ENCODE results near the gene ZNF649.
A peak's percentile ranks its signal among the peaks of the same experiment; 100 is the strongest.

The ZNF649 gene

GRCh38 chr19:51938936-51939335 is 34.1 kb upstream of the ZNF649 start:
- Histone ChIP-seq H2BK12ac (ENCODE audit: low read length) (no peak overlapping the region), H3K9ac (ENCODE audit: low read depth, low read length, poor library complexity) (no peak overlapping the region), H3K18ac (ENCODE audit: low read length) (no peak overlapping the region), H3K79me1 (ENCODE audit: low read depth, low read length) (no peaks in the 10 kb centered on the region), H3K36me3 (replicated peaks in 1 of 2; ENCODE audit: control insufficient read depth in 2 of 2, insufficient read depth in 2 of 2, low read length in 2 of 2) (peaks cover 39 to 94% of the 10 kb centered on the region in 2 donors), H3K4me3 (ENCODE audit: low read length in 2 of 2) (no peak overlapping the region), H3K14ac (ENCODE audit: low read length) (no peak overlapping the region), H3K27ac (replicated peaks; ENCODE audit: low read length) (no peak overlapping the region), H2BK15ac (ENCODE audit: low read length) (no peak overlapping the region), H3K4ac (ENCODE audit: low read length) (no peak overlapping the region), H3K9me3 (replicated peaks in 1 of 2; ENCODE audit: control insufficient read depth in 2 of 2, insufficient read depth in 1 of 2, low read depth in 1 of 2, low read length in 2 of 2) (peaks cover 29 to 83% of the 10 kb centered on the region in 2 donors), H2AFZ (ENCODE audit: low read length) (no peak overlapping the region), H3K4me1 (ENCODE audit: control insufficient read depth in 2 of 2, insufficient read depth in 1 of 2, low read depth in 1 of 2, low read length in 2 of 2) (no peaks in the 10 kb centered on the region), H2BK120ac (ENCODE audit: low read depth, low read length) (no peak overlapping the region), H4K91ac (ENCODE audit: low read depth, low read length, poor library complexity) (no peak overlapping the region), H4K8ac (ENCODE audit: low read depth, low read length) (no peak overlapping the region), H2AK5ac (ENCODE audit: low read depth, low read length) (no peak overlapping the region), H2BK5ac (ENCODE audit: low read length) (no peak overlapping the region), H3K23ac (ENCODE audit: low read depth, low read length, poor library complexity) (no peak overlapping the region), H3K4me2 (ENCODE audit: insufficient read depth, low read length, poor library complexity, severe bottlenecking) (no peak overlapping the region), H3K27me3 (ENCODE audit: control insufficient read depth in 3 of 3, insufficient read depth in 3 of 3, low read depth in 1 of 3, low read length in 3 of 3) (no peaks in the 10 kb centered on the region)
- no CpG with 5 or more reads among the region's 2 CpGs for WGBS, 2 donors (ENCODE audit: extremely low coverage in 2 of 2, insufficient read length in 2 of 2, insufficient replicate concordance in 1 of 2)
- DNase-seq (ENCODE audit: low spot score): no peak

GRCh38 chr19:51931921-51932320 is 27.1 kb upstream of the ZNF649 start:
- Histone ChIP-seq H3K14ac (ENCODE audit: low read length) (no peak overlapping the region), H3K79me1 (ENCODE audit: low read depth, low read length) (peaks cover 3% of the 10 kb centered on the region), H3K4ac (ENCODE audit: low read length) (no peak overlapping the region), H3K27me3 (ENCODE audit: control insufficient read depth in 3 of 3, insufficient read depth in 3 of 3, low read depth in 1 of 3, low read length in 3 of 3) (no peaks in the 10 kb centered on the region), H4K8ac (ENCODE audit: low read depth, low read length) (no peak overlapping the region), H3K27ac (replicated peaks; ENCODE audit: low read length) (no peak overlapping the region), H4K91ac (ENCODE audit: low read depth, low read length, poor library complexity) (no peak overlapping the region), H3K18ac (ENCODE audit: low read length) (no peak overlapping the region), H3K4me2 (ENCODE audit: insufficient read depth, low read length, poor library complexity, severe bottlenecking) (no peak overlapping the region), H3K4me3 (ENCODE audit: low read length in 2 of 2) (no peak overlapping the region), H2BK120ac (ENCODE audit: low read depth, low read length) (no peak overlapping the region), H3K36me3 (replicated peaks in 1 of 2; ENCODE audit: control insufficient read depth in 2 of 2, insufficient read depth in 2 of 2, low read length in 2 of 2) (peaks cover 16 to 80% of the 10 kb centered on the region in 2 donors), H2BK12ac (ENCODE audit: low read length) (no peak overlapping the region), H3K9me3 (replicated peaks in 1 of 2; ENCODE audit: control insufficient read depth in 2 of 2, insufficient read depth in 1 of 2, low read depth in 1 of 2, low read length in 2 of 2) (peaks cover 9 to 62% of the 10 kb centered on the region in 2 donors), H3K4me1 (ENCODE audit: control insufficient read depth in 2 of 2, insufficient read depth in 1 of 2, low read depth in 1 of 2, low read length in 2 of 2) (peaks cover 2 to 3% of the 10 kb centered on the region in 2 donors), H2AK5ac (ENCODE audit: low read depth, low read length) (no peak overlapping the region), H2BK5ac (ENCODE audit: low read length) (no peak overlapping the region), H3K9ac (ENCODE audit: low read depth, low read length, poor library complexity) (no peak overlapping the region), H3K23ac (ENCODE audit: low read depth, low read length, poor library complexity) (no peak overlapping the region), H2AFZ (ENCODE audit: low read length) (no peak overlapping the region), H2BK15ac (ENCODE audit: low read length) (no peak overlapping the region)
- no CpG with 5 or more reads among the region's 8 CpGs for WGBS, 2 donors (ENCODE audit: extremely low coverage in 2 of 2, insufficient read length in 2 of 2, insufficient replicate concordance in 1 of 2)
- no peak for DNase-seq (ENCODE audit: low spot score)

- Histone ChIP-seq H4K91ac (ENCODE audit: low read depth, low read length, poor library complexity) (no peak overlapping the region), H2BK120ac (ENCODE audit: low read depth, low read length) (no peak overlapping the region), H3K27me3 (ENCODE audit: control insufficient read depth in 3 of 3, insufficient read depth in 3 of 3, low read depth in 1 of 3, low read length in 3 of 3) (no peaks in the 10 kb centered on the region), H3K4me3 (ENCODE audit: low read length in 2 of 2) (peak overlapping the region; percentile 78 to 96), H3K9ac (ENCODE audit: low read depth, low read length, poor library complexity) (no peak overlapping the region), H3K9me3 (replicated peaks in 1 of 2; ENCODE audit: control insufficient read depth in 2 of 2, insufficient read depth in 1 of 2, low read depth in 1 of 2, low read length in 2 of 2) (peaks cover 7 to 57% of the 10 kb centered on the region in 2 donors), H2BK15ac (ENCODE audit: low read length) (no peak overlapping the region), H2BK12ac (ENCODE audit: low read length) (no peak overlapping the region), H2BK5ac (ENCODE audit: low read length) (peak overlapping the region; percentile 44), H3K18ac (ENCODE audit: low read length) (no peak overlapping the region), H3K79me1 (ENCODE audit: low read depth, low read length) (peaks cover 3% of the 10 kb centered on the region), H3K36me3 (replicated peaks in 1 of 2; ENCODE audit: control insufficient read depth in 2 of 2, insufficient read depth in 2 of 2, low read length in 2 of 2) (peaks cover 6 to 40% of the 10 kb centered on the region in 2 donors), H3K4ac (ENCODE audit: low read length) (no peak overlapping the region), H3K23ac (ENCODE audit: low read depth, low read length, poor library complexity) (peak overlapping the region; percentile 89), H2AFZ (ENCODE audit: low read length) (peak overlapping the region; percentile 95), H3K4me1 (ENCODE audit: control insufficient read depth in 2 of 2, insufficient read depth in 1 of 2, low read depth in 1 of 2, low read length in 2 of 2) (peaks cover 2 to 4% of the 10 kb centered on the region in 2 donors), H3K14ac (ENCODE audit: low read length) (no peak overlapping the region), H2AK5ac (ENCODE audit: low read depth, low read length) (no peak overlapping the region), H3K27ac (replicated peaks; ENCODE audit: low read length) (no peak overlapping the region), H4K8ac (ENCODE audit: low read depth, low read length) (no peak overlapping the region), H3K4me2 (ENCODE audit: insufficient read depth, low read length, poor library complexity, severe bottlenecking) (peak overlapping the region; percentile 71)
- DNase-seq (ENCODE audit: low spot score): no peak
- whole genome bisulfite sequencing, 2 donors (ENCODE audit: extremely low coverage in 2 of 2, insufficient read length in 2 of 2, insufficient replicate concordance in 1 of 2): no CpG with 5 or more reads among the region's 13 CpGs
Measured at GRCh38 chr19:51927859-51928258, 23.0 kb upstream of the ZNF649 start.

GRCh38 chr19:51926784-51927741 is 22.2 kb upstream of the ZNF649 start, which contains the start of gene ZNF613:
Gene ZNF613, plus strand, starts transcription at chr19:51927472. Its CDS starts 8,749 bp downstream, at chr19:51936221.
- Histone ChIP-seq H4K8ac (ENCODE audit: low read depth, low read length) (peak within 1 kb of the TSS; percentile 43), H3K27me3 (ENCODE audit: control insufficient read depth in 3 of 3, insufficient read depth in 3 of 3, low read depth in 1 of 3, low read length in 3 of 3) (no peaks in the 10 kb centered on the region), H3K36me3 (replicated peaks in 1 of 2; ENCODE audit: control insufficient read depth in 2 of 2, insufficient read depth in 2 of 2, low read length in 2 of 2) (peaks cover 6 to 32% of the 10 kb centered on the region in 2 donors), H3K9me3 (replicated peaks in 1 of 2; ENCODE audit: control insufficient read depth in 2 of 2, insufficient read depth in 1 of 2, low read depth in 1 of 2, low read length in 2 of 2) (peaks cover 12 to 57% of the 10 kb centered on the region in 2 donors), H3K4me1 (ENCODE audit: control insufficient read depth in 2 of 2, insufficient read depth in 1 of 2, low read depth in 1 of 2, low read length in 2 of 2) (peaks cover 2 to 4% of the 10 kb centered on the region in 2 donors), H3K9ac (ENCODE audit: low read depth, low read length, poor library complexity) (peak within 1 kb of the TSS; percentile 92), H2BK120ac (ENCODE audit: low read depth, low read length) (no peak within 1 kb of the TSS), H3K4me3 (ENCODE audit: low read length in 2 of 2) (peak within 1 kb of the TSS; percentile 78 to 96), H3K4ac (ENCODE audit: low read length) (no peak within 1 kb of the TSS), H3K23ac (ENCODE audit: low read depth, low read length, poor library complexity) (peak within 1 kb of the TSS; percentile 89), H2BK5ac (ENCODE audit: low read length) (peak within 1 kb of the TSS; percentile 44), H2AK5ac (ENCODE audit: low read depth, low read length) (no peak within 1 kb of the TSS), H3K79me1 (ENCODE audit: low read depth, low read length) (peaks cover 3% of the 10 kb centered on the region), H2BK15ac (ENCODE audit: low read length) (peak within 1 kb of the TSS; percentile 55), H3K4me2 (ENCODE audit: insufficient read depth, low read length, poor library complexity, severe bottlenecking) (peak within 1 kb of the TSS; percentile 71), H2AFZ (ENCODE audit: low read length) (peak within 1 kb of the TSS; percentile 95), H3K27ac (replicated peaks; ENCODE audit: low read length) (peak within 1 kb of the TSS; percentile 85), H3K14ac (ENCODE audit: low read length) (peak within 1 kb of the TSS; percentile 56), H3K18ac (ENCODE audit: low read length) (peak within 1 kb of the TSS; percentile 99), H2BK12ac (ENCODE audit: low read length) (no peak within 1 kb of the TSS), H4K91ac (ENCODE audit: low read depth, low read length, poor library complexity) (no peak within 1 kb of the TSS)
- peak; percentile 88 for DNase-seq (ENCODE audit: low spot score)
- no CpG with 5 or more reads among the region's 52 CpGs for WGBS, 2 donors (ENCODE audit: extremely low coverage in 2 of 2, insufficient read length in 2 of 2, insufficient replicate concordance in 1 of 2)
